ENCODE measurements around the gene SYNPO2.

The SYNPO2 gene

DNA sequence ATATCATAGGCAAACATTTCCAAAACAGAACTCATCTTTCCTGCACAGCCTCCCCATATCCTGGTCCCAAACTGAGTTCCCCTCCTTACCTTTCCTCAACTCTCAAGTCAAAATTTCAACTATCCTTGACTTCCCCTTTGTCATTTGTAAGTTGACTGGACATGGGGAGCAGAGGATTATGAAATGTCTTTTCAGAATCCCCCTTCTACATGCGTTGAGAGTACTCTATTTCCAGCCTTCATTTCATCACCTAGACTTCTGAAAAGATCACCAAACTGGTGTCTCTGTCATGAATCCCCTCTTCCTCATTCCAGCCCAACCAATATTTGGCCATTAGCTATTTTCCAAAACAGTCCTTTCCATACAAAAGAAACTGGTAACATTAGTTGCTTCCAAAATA is 95.2 kb downstream of the SYNPO2 start:
- TF ChIP-seq TEAD4 (IDR thresholded peaks at IDR 0.05): no peak
- no peak for TF ChIP-seq ZBTB7A (IDR thresholded peaks at IDR 0.05; ENCODE audit: low read depth)
- TF ChIP-seq EGR1 (IDR thresholded peaks at IDR 0.05): no peak
- TF ChIP-seq, protein P1, sequence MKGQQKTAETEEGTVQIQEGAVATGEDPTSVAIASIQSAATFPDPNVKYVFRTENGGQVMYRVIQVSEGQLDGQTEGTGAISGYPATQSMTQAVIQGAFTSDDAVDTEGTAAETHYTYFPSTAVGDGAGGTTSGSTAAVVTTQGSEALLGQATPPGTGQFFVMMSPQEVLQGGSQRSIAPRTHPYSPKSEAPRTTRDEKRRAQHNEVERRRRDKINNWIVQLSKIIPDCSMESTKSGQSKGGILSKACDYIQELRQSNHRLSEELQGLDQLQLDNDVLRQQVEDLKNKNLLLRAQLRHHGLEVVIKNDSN (IDR thresholded peaks at IDR 0.05): no peak
- TF ChIP-seq, protein P2, sequence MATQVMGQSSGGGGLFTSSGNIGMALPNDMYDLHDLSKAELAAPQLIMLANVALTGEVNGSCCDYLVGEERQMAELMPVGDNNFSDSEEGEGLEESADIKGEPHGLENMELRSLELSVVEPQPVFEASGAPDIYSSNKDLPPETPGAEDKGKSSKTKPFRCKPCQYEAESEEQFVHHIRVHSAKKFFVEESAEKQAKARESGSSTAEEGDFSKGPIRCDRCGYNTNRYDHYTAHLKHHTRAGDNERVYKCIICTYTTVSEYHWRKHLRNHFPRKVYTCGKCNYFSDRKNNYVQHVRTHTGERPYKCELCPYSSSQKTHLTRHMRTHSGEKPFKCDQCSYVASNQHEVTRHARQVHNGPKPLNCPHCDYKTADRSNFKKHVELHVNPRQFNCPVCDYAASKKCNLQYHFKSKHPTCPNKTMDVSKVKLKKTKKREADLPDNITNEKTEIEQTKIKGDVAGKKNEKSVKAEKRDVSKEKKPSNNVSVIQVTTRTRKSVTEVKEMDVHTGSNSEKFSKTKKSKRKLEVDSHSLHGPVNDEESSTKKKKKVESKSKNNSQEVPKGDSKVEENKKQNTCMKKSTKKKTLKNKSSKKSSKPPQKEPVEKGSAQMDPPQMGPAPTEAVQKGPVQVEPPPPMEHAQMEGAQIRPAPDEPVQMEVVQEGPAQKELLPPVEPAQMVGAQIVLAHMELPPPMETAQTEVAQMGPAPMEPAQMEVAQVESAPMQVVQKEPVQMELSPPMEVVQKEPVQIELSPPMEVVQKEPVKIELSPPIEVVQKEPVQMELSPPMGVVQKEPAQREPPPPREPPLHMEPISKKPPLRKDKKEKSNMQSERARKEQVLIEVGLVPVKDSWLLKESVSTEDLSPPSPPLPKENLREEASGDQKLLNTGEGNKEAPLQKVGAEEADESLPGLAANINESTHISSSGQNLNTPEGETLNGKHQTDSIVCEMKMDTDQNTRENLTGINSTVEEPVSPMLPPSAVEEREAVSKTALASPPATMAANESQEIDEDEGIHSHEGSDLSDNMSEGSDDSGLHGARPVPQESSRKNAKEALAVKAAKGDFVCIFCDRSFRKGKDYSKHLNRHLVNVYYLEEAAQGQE (IDR thresholded peaks at IDR 0.05; ENCODE audit: low read depth): no peak
- TF ChIP-seq TCF12 (IDR thresholded peaks at IDR 0.05; ENCODE audit: low read depth): no peak
- no peak for TF ChIP-seq TAF1 (IDR thresholded peaks at IDR 0.05; ENCODE audit: low read depth)
- no peak for TF ChIP-seq CEBPB (IDR thresholded peaks at IDR 0.05)

DNA sequence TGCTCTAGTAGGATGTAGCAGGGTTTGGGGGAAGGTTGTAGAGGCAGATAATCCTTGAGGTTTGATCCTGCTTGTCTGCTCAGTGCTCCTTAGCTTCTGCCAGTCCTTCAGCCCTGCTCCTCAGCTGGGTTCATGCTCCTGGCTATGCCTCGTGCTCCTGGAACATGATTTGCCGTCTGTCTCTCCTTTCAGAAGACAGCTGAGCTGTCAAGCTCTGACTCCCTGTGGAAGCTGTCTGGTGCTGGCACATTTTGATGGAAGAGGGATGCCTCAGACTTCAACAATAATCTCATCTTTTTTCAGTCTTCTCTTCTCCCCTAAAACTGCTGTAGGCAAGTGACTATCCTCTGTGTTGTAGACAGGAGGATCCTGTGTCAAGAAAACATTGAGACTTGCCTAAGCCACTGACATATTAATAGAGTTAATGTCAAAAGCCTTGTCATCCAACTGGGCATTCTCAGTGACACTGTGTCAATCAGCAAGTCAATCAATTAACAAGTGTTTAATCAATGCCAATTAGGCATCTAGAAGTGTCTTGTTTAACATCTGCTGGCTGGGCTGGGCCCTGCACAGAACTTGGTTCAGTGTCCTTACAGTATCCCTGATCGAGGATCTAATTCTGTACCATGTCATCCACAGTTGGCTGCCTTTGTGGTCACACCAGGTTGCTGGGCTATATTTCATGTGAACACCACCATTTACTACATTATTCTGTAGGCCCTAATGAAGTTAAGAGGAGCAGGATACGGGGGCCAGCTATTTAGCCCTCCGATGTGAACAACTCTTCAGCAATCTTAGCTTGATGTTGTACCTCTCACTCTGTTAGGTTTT is 96.7 kb downstream of the SYNPO2 start:
- TF ChIP-seq EP300 (IDR thresholded peaks at IDR 0.05; ENCODE audit: borderline replicate concordance) (no peak), CREB1 (IDR thresholded peaks at IDR 0.05; ENCODE audit: low read depth) (no peak), TCF12 (IDR thresholded peaks at IDR 0.05; ENCODE audit: low read depth) (no peak), ZBTB7A (IDR thresholded peaks at IDR 0.05; ENCODE audit: low read depth) (no peak), TEAD4 (IDR thresholded peaks at IDR 0.05) (no peak), RAD21 (IDR thresholded peaks at IDR 0.05; ENCODE audit: low read depth) (no peak), CEBPB (IDR thresholded peaks at IDR 0.05) (no peak), EGR1 (IDR thresholded peaks at IDR 0.05) (no peak), YY1 (IDR thresholded peaks at IDR 0.05; ENCODE audit: low read depth) (no peak)
- TF ChIP-seq, protein P3, sequence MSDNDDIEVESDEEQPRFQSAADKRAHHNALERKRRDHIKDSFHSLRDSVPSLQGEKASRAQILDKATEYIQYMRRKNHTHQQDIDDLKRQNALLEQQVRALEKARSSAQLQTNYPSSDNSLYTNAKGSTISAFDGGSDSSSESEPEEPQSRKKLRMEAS (IDR thresholded peaks at IDR 0.05): no peak
- TF ChIP-seq, protein P1 (IDR thresholded peaks at IDR 0.05): no peak
- TF ChIP-seq, protein P2 (IDR thresholded peaks at IDR 0.05; ENCODE audit: low read depth): no peak

DNA sequence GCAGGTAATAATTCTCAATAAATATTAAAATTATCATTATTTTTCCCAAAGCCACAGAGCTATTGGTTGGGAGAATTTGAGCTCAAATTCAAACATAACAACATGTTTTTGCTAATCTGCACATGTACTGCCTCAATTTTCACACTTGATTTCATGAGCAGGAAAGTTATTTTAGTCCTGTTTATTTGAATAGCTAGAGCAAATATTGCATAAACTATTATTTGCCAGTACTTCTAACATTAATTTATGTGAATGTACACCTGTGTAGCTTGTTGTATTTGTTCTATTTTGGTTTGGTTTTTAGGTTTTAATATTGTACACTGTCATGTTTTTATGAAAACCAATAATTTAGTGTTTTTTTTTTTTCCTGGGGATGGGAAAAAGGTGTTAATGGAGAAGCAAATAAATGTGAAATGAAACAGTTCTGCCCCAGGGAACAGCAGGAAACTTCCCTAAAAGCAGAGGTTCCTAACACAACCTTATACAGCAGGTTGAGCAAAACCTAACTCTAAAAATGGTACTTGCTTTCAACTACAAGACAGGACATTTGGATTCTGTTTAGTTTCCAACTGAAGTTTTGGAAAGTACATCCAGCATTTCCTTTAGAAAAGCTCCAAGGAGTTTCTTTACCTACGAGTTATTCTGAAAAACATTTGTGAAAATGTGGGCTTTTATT is 99.4 kb downstream of the SYNPO2 start:
- TF ChIP-seq EP300 (IDR thresholded peaks at IDR 0.05; ENCODE audit: borderline replicate concordance): no peak
- no peak for TF ChIP-seq TAF1 (IDR thresholded peaks at IDR 0.05; ENCODE audit: low read depth)
- TF ChIP-seq NFIC (IDR thresholded peaks at IDR 0.05): no peak
- TF ChIP-seq, protein P1 (IDR thresholded peaks at IDR 0.05): no peak
- no peak for TF ChIP-seq TEAD4 (IDR thresholded peaks at IDR 0.05)
- TF ChIP-seq, protein P3 (IDR thresholded peaks at IDR 0.05): no peak
- no peak for TF ChIP-seq FOXM1 (IDR thresholded peaks at IDR 0.05; ENCODE audit: borderline replicate concordance, low read depth)
- TF ChIP-seq RAD21 (IDR thresholded peaks at IDR 0.05; ENCODE audit: low read depth): no peak
- no peak for TF ChIP-seq TCF12 (IDR thresholded peaks at IDR 0.05; ENCODE audit: low read depth)
- no peak for TF ChIP-seq YY1 (IDR thresholded peaks at IDR 0.05; ENCODE audit: low read depth)
- TF ChIP-seq, protein P2 (IDR thresholded peaks at IDR 0.05; ENCODE audit: low read depth): no peak
- TF ChIP-seq EGR1 (IDR thresholded peaks at IDR 0.05): no peak
- TF ChIP-seq CREB1 (IDR thresholded peaks at IDR 0.05; ENCODE audit: low read depth): no peak
- TF ChIP-seq ZBTB7A (IDR thresholded peaks at IDR 0.05; ENCODE audit: low read depth): no peak
- no peak for TF ChIP-seq CEBPB (IDR thresholded peaks at IDR 0.05)
